VCaP (cell line): ENCODE data around the gene CDIPT.
"Not testable (repeated sequence)": the region's sequence is repeated elsewhere in the genome, so short reads cannot be mapped to it uniquely, and the experiment has no call there.

Source experiments
- H3K27ac ChIP-seq: fragments of 450-650 bp; 2 replicates; pipeline ENCODE4 v1.5.1; 2017
- TF ChIP-seq, protein P1 (sequence below): fragments of 450-650 bp; conservative IDR thresholded peaks from 2 replicates; pipeline ENCODE4 v1.5.1; 2017; ENCODE audit warnings: mild to moderate bottlenecking, moderate library complexity

CDIPT gene, protein sequence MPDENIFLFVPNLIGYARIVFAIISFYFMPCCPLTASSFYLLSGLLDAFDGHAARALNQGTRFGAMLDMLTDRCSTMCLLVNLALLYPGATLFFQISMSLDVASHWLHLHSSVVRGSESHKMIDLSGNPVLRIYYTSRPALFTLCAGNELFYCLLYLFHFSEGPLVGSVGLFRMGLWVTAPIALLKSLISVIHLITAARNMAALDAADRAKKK

DNA sequence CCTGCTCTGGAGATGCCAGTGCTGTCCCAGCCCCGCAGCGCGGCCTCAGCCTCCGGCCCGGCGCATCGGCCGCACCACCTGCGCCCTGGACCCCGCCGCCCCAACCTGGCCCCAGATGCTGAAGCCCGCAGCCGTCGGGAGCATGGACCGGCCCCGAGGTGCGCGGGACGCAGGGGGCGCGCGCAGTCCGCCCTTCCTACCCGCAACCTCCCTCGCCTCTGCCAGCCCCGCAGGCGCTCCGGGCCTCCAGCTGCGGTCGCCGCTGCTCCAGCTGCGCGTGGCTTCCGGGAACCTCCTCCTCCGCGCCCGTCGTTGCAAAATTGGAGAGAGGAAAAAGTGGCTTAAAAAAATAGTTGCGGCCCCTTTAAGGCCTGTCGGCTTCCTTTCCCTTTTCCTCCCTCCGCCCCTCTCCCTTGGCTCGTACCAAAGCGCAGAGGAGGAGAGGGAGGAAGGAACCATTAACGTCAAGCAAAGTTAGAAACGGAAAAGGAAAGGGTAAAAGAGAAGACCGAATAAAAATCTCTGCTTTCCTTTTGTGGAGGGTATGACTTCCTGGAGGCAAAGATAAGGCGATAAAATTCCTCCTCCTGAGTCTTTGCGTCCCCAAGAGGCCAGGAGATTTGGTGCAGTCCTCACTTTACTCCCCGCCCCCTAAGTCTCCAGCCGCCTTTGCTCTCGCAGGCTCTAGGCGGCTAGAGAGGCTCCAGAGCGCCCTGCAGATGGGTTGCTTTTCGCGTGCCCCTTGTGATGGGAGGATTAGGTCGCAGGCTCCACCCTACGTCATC lies at the start of gene CDIPT:
Gene CDIPT, minus strand, starts transcription at position 343 of the 785 bp plus-strand sequence. CDS start 369 bp downstream, outside the sequence.
- peak within 1 kb of the TSS; percentile 91 for H3K27ac ChIP-seq
- TF ChIP-seq, protein P1, sequence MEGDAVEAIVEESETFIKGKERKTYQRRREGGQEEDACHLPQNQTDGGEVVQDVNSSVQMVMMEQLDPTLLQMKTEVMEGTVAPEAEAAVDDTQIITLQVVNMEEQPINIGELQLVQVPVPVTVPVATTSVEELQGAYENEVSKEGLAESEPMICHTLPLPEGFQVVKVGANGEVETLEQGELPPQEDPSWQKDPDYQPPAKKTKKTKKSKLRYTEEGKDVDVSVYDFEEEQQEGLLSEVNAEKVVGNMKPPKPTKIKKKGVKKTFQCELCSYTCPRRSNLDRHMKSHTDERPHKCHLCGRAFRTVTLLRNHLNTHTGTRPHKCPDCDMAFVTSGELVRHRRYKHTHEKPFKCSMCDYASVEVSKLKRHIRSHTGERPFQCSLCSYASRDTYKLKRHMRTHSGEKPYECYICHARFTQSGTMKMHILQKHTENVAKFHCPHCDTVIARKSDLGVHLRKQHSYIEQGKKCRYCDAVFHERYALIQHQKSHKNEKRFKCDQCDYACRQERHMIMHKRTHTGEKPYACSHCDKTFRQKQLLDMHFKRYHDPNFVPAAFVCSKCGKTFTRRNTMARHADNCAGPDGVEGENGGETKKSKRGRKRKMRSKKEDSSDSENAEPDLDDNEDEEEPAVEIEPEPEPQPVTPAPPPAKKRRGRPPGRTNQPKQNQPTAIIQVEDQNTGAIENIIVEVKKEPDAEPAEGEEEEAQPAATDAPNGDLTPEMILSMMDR: peak; percentile 77

GRCh38 chr16:29912087-29912486 lies 49.1 kb upstream of the CDIPT start:
- TF ChIP-seq, protein P1: no peak
- no peak overlapping the region for H3K27ac ChIP-seq

DNA sequence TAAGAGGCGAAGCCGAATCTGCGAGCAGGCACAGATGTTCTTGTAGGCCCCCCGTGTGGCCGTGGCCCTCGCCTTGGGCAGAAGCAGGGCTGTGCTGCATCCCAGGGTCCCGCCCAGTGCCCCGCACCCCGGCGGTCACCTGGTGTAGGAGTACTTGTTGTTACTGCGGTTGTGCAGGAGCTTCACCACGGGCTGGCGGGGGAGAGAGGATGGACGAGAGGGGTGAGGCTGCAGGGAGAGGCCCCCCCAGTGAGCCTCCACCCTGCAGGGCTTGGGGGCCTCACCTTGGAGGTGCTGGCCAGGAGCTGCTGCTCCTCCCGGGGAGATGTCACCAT lies 48.6 kb upstream of the CDIPT start:
- TF ChIP-seq, protein P1: no peak
- H3K27ac ChIP-seq: no peak overlapping the region

DNA sequence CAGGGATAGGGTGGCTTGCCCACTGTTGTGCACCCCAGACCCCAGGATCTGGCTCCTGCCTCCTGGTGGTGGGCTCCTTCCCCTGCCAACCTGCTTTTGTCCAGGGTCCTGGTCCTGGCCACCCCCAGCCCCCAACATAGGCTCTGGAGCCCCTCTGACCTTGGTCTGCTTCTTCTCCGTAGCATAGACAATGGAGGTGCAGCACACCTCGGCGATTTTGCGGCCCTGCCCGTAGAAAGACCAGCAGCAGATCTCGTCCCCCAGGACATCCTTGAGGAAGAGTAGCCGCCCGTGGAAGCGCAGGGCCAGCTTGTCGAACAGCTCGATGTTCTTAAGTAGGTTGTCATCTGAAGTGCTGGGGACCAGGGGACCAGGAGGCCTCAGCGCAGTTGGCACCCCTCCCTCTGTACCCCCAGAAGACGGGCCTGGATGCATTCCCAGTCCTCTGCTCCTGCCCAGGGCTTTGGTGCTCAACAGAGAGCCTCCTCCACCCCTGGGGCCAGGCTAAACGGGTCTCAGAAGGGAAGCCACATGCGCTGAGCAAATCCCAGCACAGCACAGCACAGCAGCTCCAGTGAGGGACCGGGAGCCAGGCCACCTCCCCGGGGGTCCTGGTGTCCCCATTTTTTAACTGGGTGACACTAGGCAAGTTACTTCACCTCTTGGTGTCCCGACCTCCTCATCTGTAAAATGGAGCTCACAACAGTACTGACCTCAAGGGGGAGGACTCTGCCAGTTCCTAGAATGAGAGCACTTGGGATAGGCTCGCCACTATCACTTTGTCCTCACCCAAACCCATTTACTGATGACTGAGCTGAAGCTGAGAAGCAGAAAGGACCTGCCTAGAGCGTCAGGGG lies 48.0 kb upstream of the CDIPT start:
- TF ChIP-seq, protein P1: no peak
- no peak overlapping the region for H3K27ac ChIP-seq

DNA sequence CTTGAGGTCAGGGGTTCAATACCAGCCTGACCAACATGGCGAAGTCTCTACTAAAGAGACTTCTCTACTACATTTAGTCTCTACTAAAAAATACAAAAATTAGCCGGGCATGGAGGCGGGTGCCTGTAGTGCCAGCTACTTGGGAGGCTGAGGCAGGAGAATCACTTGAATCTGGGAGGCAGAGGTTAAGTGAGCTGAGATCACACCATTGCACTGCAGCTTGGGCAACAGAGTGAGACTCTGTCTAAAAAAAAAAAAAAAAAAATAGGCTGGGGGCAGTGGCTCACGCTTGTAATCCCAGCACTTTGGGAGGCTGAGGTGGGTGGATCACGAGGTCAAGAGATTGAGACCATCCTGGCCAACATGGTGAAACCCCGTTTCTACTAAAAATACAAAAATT lies 46.8 kb upstream of the CDIPT start:
- H3K27ac ChIP-seq: not testable (repeated sequence)

DNA sequence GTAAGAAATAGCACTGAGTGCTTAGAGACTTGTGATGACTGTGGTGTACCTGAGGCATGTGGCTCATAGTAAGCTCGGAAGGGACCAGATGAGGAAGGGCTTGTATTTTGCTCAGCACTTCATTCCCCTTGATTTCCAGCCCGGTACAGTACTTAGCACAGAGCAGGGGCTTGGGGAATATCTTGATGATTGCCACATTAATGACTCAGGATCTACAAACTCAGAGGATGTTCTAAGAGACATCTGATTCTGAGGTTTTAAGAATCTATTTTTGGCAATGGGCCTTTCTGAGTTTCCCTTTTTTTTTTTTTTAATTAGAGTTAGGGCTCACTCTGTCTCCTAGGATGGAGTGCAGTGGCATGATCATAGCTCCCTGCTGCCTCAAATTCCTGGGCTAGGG lies 46.4 kb upstream of the CDIPT start:
- TF ChIP-seq, protein P1: no peak
- H3K27ac ChIP-seq: no peak overlapping the region

DNA sequence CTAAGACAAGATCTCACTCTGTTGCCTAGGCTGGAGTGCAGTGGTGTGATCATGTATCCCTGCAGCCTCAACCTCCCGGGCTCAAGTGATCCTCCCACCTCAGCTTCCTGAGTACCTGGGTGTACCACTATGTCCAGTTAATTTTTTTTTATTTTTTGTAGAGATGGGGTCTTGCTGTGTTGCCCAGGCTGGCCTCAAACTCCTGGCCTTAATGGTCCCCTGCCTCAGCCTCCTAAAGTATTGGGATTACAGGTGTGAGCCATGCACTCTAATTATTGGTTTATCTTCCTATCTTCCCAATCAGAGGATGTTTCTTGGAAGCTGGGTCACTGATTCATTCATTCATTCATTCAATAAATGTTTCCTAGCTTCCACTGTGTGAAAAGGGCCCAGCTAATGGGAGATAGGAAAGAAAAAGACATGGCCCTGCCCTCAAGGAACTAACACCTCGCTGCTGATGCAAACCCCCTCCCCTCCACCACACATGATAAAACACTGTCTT lies 45.7 kb upstream of the CDIPT start:
- no peak overlapping the region for H3K27ac ChIP-seq
- TF ChIP-seq, protein P1: no peak
